GM23248 (cell line): Measurements from ENCODE around the gene PAM. TPM values are rescaled to one million over a fixed set of nuclear protein-coding genes. Genes with fewer than 3 reads are reported as not detected.

Experiments used
- DNase-seq: peaks from one replicate; pipeline ENCODE4 v3.0.0-alpha.2; 2015
- H2AFZ ChIP-seq: fragments of 200-600 bp; sonication (generic); 2 replicates; pipeline ENCODE4 v1.6.1; 2016; ENCODE audit warnings: antibody characterized with exemption
- H3F3A ChIP-seq: fragments of 200-600 bp; sonication (generic); 2 replicates; pipeline ENCODE4 v1.6.1; 2016; ENCODE audit warnings: mild to moderate bottlenecking, antibody characterized with exemption, mixed run types; ENCODE audit not compliant: insufficient read depth
- H3K27ac ChIP-seq: fragments of 200-600 bp; sonication (generic); 2 replicates; pipeline ENCODE4 v1.5.1; 2016; ENCODE audit warnings: mild to moderate bottlenecking
- H3K27me3 ChIP-seq: fragments of 200-600 bp; sonication (generic); replicated peaks from 2 replicates; pipeline ENCODE4 v1.6.1; 2016; ENCODE audit warnings: mild to moderate bottlenecking; ENCODE audit not compliant: insufficient read depth
- H3K36me3 ChIP-seq: fragments of 200-600 bp; sonication (generic); 2 replicates; pipeline ENCODE4 v1.6.1; 2016; ENCODE audit warnings: low read depth, mild to moderate bottlenecking
- H3K4me1 ChIP-seq: fragments of 200-600 bp; sonication (generic); 2 replicates; pipeline ENCODE4 v1.6.1; 2016; ENCODE audit warnings: mild to moderate bottlenecking; ENCODE audit not compliant: insufficient read depth
- H3K4me2 ChIP-seq: fragments of 200-600 bp; sonication (generic); one replicate; pipeline ENCODE4 v1.6.1; 2016; ENCODE audit warnings: mild to moderate bottlenecking; ENCODE audit not compliant: unreplicated experiment
- H3K4me3 ChIP-seq: fragments of 200-600 bp; sonication (generic); 2 replicates; pipeline ENCODE4 v1.5.1; 2016; ENCODE audit warnings: mild to moderate bottlenecking
- H3K79me2 ChIP-seq: fragments of 200-600 bp; sonication (generic); 2 replicates; pipeline ENCODE4 v1.6.1; 2016; ENCODE audit warnings: mild to moderate bottlenecking; ENCODE audit not compliant: insufficient read depth
- H3K9ac ChIP-seq: fragments of 200-600 bp; sonication (generic); 2 replicates; pipeline ENCODE4 v1.6.1; 2016; ENCODE audit warnings: mild to moderate bottlenecking
- H3K9me2 ChIP-seq: fragments of 200-600 bp; sonication (generic); 2 replicates; pipeline ENCODE4 v1.6.1; 2016; ENCODE audit warnings: mixed run types, mild to moderate bottlenecking, moderate library complexity; ENCODE audit not compliant: insufficient read depth
- H3K9me3 ChIP-seq: fragments of 200-600 bp; sonication (generic); one replicate; pipeline ENCODE4 v1.6.1; 2017; ENCODE audit warnings: low read depth
- H4K20me1 ChIP-seq: fragments of 200-600 bp; sonication (generic); 2 replicates; pipeline ENCODE4 v1.6.0; 2016; ENCODE audit not compliant: insufficient read depth
- EZH2 ChIP-seq: fragments of 200-600 bp; sonication (generic); IDR thresholded peaks from 2 replicates; pipeline ENCODE4 v1.6.1; 2018; ENCODE audit warnings: antibody characterized with exemption, mild to moderate bottlenecking; ENCODE audit not compliant: insufficient read depth, poor library complexity, severe bottlenecking
- EZH2phosphoT487 ChIP-seq: fragments of 200-600 bp; sonication (generic); IDR thresholded peaks from 2 replicates; pipeline ENCODE4 v1.6.1; 2018; ENCODE audit warnings: antibody characterized with exemption, moderate library complexity, mild to moderate bottlenecking, low read depth; ENCODE audit not compliant: insufficient read depth
- WGBS, 2 experiments: methylation state at CpG; one replicate each; pipeline ENCODE4 v1.1.6; 2015 to 2017; ENCODE audit warnings: low lambda C conversion rate in 2 of 2, low coverage in 1 of 2; ENCODE audit errors: missing lambda C conversion rate in 2 of 2; 5-methylcytosine and 5-hydroxymethylcytosine counted together
- in situ Hi-C: fragments of 300-500 bp; cut with MboI; formaldehyde crosslinking; loops from 2 replicates; pipeline ENCODE4 v1.15.0; 2020
- polyA plus RNA-seq: library from polyadenylated mRNA; unstranded; fragments of >200 nt; fragmentation: Nextera tagmentation; extraction: Ambion mirVana; gene quantifications from 2 replicates; pipeline ENCODE4 v1.2.1, GENCODE V29; 2016
- total RNA-seq: library from RNA; depleted of rRNA; stranded (reverse); fragments of >200 nt; shearing (Covaris generic); gene quantifications from 2 replicates; pipeline ENCODE4 v1.2.3, GENCODE V29; 2014

The PAM gene
- total and polyA plus RNA-seq, 2 experiments from 2014 or later, result 429 to 499 TPM

DNA sequence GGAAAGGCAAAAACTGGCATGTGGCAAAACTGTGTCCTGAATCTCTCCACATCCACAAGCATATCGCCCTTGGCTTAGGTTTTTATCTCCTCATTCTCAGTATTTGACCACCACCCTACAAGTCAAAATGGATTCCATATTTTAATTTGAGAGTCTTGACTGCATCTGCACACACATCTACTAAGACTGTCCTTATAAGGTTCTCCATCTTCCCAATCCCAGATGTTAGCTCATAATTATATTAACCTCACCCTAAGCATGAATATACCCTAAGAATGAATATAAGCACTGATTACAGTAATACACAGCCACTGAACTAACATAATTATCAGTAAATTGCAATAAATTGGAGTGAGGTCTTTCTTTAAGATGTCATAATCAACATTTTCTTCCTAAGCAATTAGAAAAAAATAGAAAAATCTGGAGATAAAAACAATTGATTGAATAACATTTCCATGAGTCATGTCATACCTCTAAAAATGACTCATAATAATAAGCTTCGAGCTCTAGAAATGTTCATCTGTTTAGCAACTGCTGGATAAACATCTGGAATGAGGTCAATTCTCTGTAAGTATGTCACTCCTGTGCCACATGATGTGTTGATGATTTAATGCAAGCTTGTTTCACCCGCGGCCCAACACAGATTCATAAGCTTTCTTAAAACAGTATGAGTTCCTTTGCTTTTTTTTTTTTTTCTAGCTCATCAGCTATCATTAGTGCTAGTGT lies 39.9 kb upstream of the PAM start:
- Histone ChIP-seq H3K4me2 (peak overlapping the region; percentile 29), H3K36me3 (no peaks in the 10 kb centered on the region), H4K20me1 (no peaks in the 10 kb centered on the region), H3K9me3 (no peaks in the 10 kb centered on the region), H3K9ac (no peak overlapping the region), H2AFZ (no peak overlapping the region), H3F3A (peaks cover 30% of the 10 kb centered on the region), H3K4me1 (peaks cover 41% of the 10 kb centered on the region), H3K27me3 (no peaks in the 10 kb centered on the region), H3K27ac (peak overlapping the region; percentile 22), H3K79me2 (no peaks in the 10 kb centered on the region), H3K9me2 (no peaks in the 10 kb centered on the region; the same call in 1 of the 2 replicates), H3K4me3 (no peak overlapping the region)
- TF ChIP-seq EZH2 (no peak), EZH2phosphoT487 (no peak)
- WGBS, 2 experiments, result 26% methylated on average over 4 of the region's 4 CpGs
- in situ Hi-C loops, result no loop called here
- peak; percentile 84 for DNase-seq

- no peak overlapping the region for H2AFZ ChIP-seq
- in situ Hi-C loops, result no loop called here
- no peaks in the 10 kb centered on the region for H4K20me1 ChIP-seq
- peak overlapping the region; percentile 29 for H3K4me2 ChIP-seq
- DNase-seq, result no peak
- H3K4me1 ChIP-seq, result peaks cover 41% of the 10 kb centered on the region
- TF ChIP-seq EZH2, result no peak
- TF ChIP-seq EZH2phosphoT487, result no peak
- H3K9me3 ChIP-seq, result no peaks in the 10 kb centered on the region
- H3K36me3 ChIP-seq, result no peaks in the 10 kb centered on the region
- no peak overlapping the region for H3K4me3 ChIP-seq
- H3K9me2 ChIP-seq, result no peaks in the 10 kb centered on the region; the same call in 1 of the 2 replicates
- 97 to 100% methylated on average over 5 of the region's 5 CpGs for WGBS, 2 experiments
- H3K9ac ChIP-seq, result no peak overlapping the region
- H3K79me2 ChIP-seq, result no peaks in the 10 kb centered on the region
- H3K27ac ChIP-seq, result no peak overlapping the region
- H3K27me3 ChIP-seq, result no peaks in the 10 kb centered on the region
- peaks cover 30% of the 10 kb centered on the region for H3F3A ChIP-seq
These were observed 39.1 kb upstream of the PAM start for GRCh38 chr5:102716017-102716416.

DNA sequence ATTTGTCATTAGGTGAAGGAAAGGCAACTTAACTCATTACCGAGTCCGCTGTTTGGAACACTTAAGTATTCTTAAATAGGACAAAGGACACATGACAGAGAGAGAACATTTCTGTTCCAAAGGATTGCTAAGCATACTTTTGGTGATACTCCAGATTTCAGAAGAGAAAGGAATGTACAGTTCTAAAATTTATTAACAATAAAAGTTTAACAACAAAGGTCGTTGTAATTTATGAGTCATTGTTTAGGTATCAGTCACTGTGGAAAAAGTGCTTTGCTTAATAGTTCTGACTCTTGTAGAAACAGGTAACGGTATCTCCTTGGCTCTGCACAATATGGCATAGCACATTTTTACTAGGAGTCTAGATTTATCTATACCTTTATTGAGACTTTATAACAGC lies 36.3 kb upstream of the PAM start:
- no peak overlapping the region for H3K27ac ChIP-seq
- WGBS, 2 experiments, result 40 to 43% methylated on average over 4 of the region's 4 CpGs
- DNase-seq, result peak; percentile 51

DNA sequence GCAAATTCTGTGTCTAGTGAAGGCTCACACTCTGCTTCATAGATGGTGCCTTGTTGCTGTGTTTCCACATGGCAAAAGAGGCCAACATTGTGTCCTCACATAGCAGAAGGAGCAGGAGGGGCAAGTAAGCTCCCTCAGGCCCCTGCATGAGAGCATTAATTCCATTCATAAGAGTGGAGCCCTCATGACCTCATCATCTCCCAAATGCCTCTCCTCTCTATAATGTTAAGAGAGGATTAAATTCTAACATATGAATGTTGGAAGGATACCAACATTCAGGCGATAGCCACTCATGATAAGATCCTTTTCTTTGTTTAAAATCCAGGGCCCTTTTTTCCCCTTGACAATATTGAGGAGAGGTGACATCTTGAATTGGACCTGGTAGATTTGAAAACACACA lies 35.2 kb upstream of the PAM start:
- TF ChIP-seq EZH2 (no peak), EZH2phosphoT487 (no peak)
- no peaks in the 10 kb centered on the region; the same call in 1 of the 2 replicates for H3K9me2 ChIP-seq
- no peaks in the 10 kb centered on the region for H3K27me3 ChIP-seq
- H4K20me1 ChIP-seq, result no peaks in the 10 kb centered on the region
- H3F3A ChIP-seq, result peaks cover 38% of the 10 kb centered on the region
- H3K4me1 ChIP-seq, result peaks cover 50% of the 10 kb centered on the region
- no peak for DNase-seq
- H3K4me2 ChIP-seq, result no peak overlapping the region
- WGBS, 2 experiments, result 93 to 100% methylated on average over 1 of the region's 1 CpG
- H3K4me3 ChIP-seq, result no peak overlapping the region
- no peak overlapping the region for H3K27ac ChIP-seq
- no peak overlapping the region for H3K9ac ChIP-seq
- H3K36me3 ChIP-seq, result no peaks in the 10 kb centered on the region
- H3K9me3 ChIP-seq, result no peaks in the 10 kb centered on the region
- in situ Hi-C loops, result no loop called here
- no peaks in the 10 kb centered on the region for H3K79me2 ChIP-seq
- H2AFZ ChIP-seq, result no peak overlapping the region

More for the DNA sequence above, 36.3 kb upstream of the PAM start:
- Histone ChIP-seq H3K4me1 (peaks cover 60% of the 10 kb centered on the region), H3K9me3 (no peaks in the 10 kb centered on the region), H4K20me1 (no peaks in the 10 kb centered on the region), H3K36me3 (no peaks in the 10 kb centered on the region), H3F3A (peaks cover 46% of the 10 kb centered on the region), H3K4me3 (no peak overlapping the region), H3K79me2 (no peaks in the 10 kb centered on the region), H3K9ac (no peak overlapping the region), H3K4me2 (peak overlapping the region; percentile 12), H3K9me2 (no peaks in the 10 kb centered on the region; the same call in 1 of the 2 replicates), H3K27me3 (no peaks in the 10 kb centered on the region), H2AFZ (no peak overlapping the region)
- in situ Hi-C loops, result no loop called here
- no peak for TF ChIP-seq EZH2phosphoT487
- TF ChIP-seq EZH2, result no peak
